ENCODE measurements around the gene TMEM158.

Gene TMEM158

DNA sequence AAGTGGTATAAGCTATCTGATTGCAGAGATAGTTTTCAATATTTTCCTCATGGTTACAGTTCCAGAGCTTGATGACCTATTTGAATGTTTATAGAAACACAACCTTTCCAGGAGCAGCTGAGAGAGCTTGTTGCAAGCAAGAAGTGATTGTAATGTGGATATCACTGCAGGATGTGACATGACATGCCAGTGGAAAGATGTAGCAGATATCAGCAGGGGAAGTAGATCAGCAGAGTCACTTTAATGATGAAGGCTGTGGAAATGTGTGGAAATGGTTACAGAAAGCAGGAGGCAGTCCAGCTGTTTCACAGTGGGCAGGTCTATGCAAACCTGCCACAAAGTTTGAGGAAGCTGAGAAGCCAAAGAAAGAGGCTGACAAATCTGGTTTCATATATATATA lies 21.0 kb downstream of the TMEM158 start:
- peak; percentile 52 for DNase-seq (ENCODE audit: low read depth)

DNA sequence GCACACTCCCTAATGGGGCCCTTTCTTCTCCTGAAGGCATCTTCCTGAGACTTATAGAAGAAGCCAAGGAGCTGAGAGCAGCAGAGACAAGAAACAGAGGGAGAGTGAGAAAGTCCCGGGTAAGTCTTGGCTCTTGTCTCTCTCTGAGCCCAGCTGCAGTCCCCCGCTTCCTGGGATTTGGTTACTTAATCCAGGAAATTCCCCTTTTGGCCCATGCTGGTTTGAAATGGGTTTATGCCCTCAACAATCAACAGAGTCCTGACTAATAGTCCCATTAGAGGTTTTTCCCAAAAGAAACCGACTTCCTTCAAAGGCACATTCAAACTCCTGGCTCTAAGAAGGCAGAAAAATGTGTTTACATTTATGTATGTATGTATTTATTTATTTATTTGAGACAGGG lies 22.0 kb downstream of the TMEM158 start:
- no peak for TF ChIP-seq POLR2A (IDR thresholded peaks at IDR 0.05; ENCODE audit: extremely low read depth, insufficient read length)
- no peak for TF ChIP-seq MYC (IDR thresholded peaks at IDR 0.05; ENCODE audit: low read depth, low read length)
- TF ChIP-seq, protein P1, sequence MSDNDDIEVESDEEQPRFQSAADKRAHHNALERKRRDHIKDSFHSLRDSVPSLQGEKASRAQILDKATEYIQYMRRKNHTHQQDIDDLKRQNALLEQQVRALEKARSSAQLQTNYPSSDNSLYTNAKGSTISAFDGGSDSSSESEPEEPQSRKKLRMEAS (IDR thresholded peaks at IDR 0.05; ENCODE audit: low read depth, low read length) = no peak
- TF ChIP-seq, protein P2, sequence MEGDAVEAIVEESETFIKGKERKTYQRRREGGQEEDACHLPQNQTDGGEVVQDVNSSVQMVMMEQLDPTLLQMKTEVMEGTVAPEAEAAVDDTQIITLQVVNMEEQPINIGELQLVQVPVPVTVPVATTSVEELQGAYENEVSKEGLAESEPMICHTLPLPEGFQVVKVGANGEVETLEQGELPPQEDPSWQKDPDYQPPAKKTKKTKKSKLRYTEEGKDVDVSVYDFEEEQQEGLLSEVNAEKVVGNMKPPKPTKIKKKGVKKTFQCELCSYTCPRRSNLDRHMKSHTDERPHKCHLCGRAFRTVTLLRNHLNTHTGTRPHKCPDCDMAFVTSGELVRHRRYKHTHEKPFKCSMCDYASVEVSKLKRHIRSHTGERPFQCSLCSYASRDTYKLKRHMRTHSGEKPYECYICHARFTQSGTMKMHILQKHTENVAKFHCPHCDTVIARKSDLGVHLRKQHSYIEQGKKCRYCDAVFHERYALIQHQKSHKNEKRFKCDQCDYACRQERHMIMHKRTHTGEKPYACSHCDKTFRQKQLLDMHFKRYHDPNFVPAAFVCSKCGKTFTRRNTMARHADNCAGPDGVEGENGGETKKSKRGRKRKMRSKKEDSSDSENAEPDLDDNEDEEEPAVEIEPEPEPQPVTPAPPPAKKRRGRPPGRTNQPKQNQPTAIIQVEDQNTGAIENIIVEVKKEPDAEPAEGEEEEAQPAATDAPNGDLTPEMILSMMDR (IDR thresholded peaks at IDR 0.05; ENCODE audit: low read depth, low read length) = no peak
- no peak overlapping the region for H3K4me3 ChIP-seq (ENCODE audit: low read depth, low read length)
- no peak for DNase-seq (ENCODE audit: low read depth)

More for the DNA sequence above, 21.0 kb downstream of the TMEM158 start:
- TF ChIP-seq MYC (IDR thresholded peaks at IDR 0.05; ENCODE audit: low read depth, low read length) (no peak), POLR2A (IDR thresholded peaks at IDR 0.05; ENCODE audit: extremely low read depth, insufficient read length) (no peak)
- TF ChIP-seq, protein P1 (IDR thresholded peaks at IDR 0.05; ENCODE audit: low read depth, low read length) = no peak
- TF ChIP-seq, protein P2 (IDR thresholded peaks at IDR 0.05; ENCODE audit: low read depth, low read length) = no peak
- H3K4me3 ChIP-seq (ENCODE audit: low read depth, low read length) = no peak overlapping the region

DNA sequence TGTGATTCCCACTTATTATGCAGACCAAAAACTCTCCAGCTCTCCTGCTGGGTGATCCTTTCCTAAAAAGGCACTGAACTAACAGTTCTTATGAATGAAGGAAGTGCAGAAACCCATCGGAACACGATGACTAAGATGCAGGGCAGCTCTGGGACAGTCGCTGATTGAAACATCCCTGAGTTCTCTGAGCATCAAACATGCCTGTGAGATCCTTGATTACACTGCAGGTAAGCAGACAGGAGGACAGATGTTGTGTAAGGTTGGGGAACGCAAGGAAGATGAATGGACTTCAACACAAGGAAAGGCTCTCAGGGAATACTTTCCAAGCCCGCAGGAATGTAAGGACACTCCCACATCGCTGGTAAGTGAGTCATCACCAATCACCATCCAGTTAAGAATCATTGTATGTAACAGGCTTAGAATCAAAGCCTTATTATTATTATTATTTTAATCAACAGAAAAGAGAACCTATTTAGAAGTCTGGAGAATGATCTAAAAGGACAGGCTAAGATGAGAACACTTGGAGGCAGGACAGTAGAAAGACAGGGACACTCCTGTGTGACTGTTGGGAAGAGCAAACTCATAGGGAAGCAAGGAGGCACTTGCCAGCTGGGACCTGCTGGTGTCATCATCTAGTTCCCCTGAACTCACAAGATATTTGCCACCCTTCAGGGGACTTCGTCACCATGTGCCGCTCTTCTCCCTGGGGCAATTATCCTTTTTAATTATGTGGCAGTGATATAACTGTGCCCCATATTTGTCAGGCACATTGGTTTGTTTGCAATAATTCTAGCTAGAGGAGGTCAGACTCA lies 26.0 kb downstream of the TMEM158 start:
- DNase-seq (ENCODE audit: low read depth) = no peak
- H3K4me3 ChIP-seq (ENCODE audit: low read depth, low read length) = no peak overlapping the region
- TF ChIP-seq POLR2A (IDR thresholded peaks at IDR 0.05; ENCODE audit: extremely low read depth, insufficient read length) (no peak), MYC (IDR thresholded peaks at IDR 0.05; ENCODE audit: low read depth, low read length) (no peak)
- TF ChIP-seq, protein P2 (IDR thresholded peaks at IDR 0.05; ENCODE audit: low read depth, low read length) = no peak
- TF ChIP-seq, protein P1 (IDR thresholded peaks at IDR 0.05; ENCODE audit: low read depth, low read length) = no peak

DNA sequence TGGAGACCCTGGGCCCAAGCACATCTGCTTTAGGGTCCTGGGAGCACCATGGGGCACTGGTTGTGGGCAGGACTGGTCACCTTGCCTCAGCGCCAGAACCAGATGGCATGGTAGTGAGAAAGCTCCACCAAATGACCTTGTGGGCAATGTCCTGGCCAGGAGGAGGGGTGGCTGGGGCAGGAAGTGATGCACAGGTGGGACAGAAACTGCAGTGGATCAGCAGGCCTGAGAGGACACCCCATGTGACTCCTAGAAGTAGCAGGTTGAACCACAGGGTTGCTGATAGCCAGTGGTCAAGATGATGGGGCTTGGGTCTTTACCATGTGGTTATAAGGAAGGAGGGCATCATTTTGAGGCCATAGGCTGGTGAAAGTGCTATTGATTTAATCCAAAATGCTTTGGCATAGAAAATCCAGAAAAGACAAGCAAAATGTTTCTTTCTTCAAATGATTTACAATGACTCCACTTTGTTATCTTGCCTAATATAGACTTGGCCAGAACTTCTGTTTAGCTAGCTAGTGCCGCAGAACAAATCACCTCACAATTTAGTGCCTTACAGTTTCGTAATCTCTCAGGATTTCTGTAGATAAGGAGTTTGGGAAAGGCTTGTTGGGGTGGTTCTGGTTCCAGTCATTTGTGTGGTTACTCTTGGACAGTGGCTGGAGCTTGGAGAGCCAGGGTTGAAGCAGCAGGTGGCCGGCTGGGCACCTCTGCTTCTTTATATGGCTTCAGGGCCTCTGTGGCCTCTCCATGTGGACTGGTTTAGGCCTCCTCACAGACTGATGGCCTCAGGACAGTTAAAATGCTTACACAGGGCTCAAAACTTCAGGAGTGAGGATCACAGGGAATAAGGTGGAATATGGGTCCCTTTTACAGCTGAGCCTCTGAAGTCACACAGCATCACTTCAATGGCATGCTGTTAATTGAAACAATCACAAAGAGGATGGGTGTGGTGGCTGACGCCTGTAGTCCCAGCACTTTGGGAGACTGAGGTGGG lies 27.5 kb downstream of the TMEM158 start:
- no peak for DNase-seq (ENCODE audit: low read depth)
- no peak for TF ChIP-seq MYC (IDR thresholded peaks at IDR 0.05; ENCODE audit: low read depth, low read length)
- TF ChIP-seq, protein P1 (IDR thresholded peaks at IDR 0.05; ENCODE audit: low read depth, low read length) = no peak
- TF ChIP-seq, protein P2 (IDR thresholded peaks at IDR 0.05; ENCODE audit: low read depth, low read length) = no peak
- TF ChIP-seq POLR2A (IDR thresholded peaks at IDR 0.05; ENCODE audit: extremely low read depth, insufficient read length) = no peak

DNA sequence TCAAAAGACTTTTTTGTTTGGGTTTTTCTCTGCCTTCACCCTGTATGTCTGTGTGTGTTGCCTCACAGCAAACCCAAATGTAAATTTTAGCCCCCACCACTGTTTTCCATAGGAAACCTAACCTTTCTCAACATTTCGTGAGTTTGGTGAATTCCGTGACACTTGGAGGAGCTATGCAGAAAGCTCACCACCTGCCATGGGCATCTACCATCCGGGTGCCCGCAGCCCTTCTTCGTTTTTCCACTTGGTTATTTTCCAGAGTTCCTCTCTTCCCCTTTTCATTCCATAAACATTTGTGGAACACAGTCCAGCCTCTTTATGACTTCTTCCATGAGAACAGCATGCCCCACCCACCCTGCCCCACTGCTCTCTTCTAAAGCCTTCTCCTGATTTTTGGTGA lies 31.3 kb downstream of the TMEM158 start:
- H3K4me3 ChIP-seq (ENCODE audit: low read depth, low read length) = no peak overlapping the region
- DNase-seq (ENCODE audit: low read depth) = no peak
- TF ChIP-seq, protein P2 (IDR thresholded peaks at IDR 0.05; ENCODE audit: low read depth, low read length) = no peak
- TF ChIP-seq MYC (IDR thresholded peaks at IDR 0.05; ENCODE audit: low read depth, low read length) = no peak
- TF ChIP-seq, protein P1 (IDR thresholded peaks at IDR 0.05; ENCODE audit: low read depth, low read length) = no peak
- no peak for TF ChIP-seq POLR2A (IDR thresholded peaks at IDR 0.05; ENCODE audit: extremely low read depth, insufficient read length)

More for the DNA sequence above, 27.5 kb downstream of the TMEM158 start:
- H3K4me3 ChIP-seq (ENCODE audit: low read depth, low read length) = no peak overlapping the region
